Mammary epithelial cell (primary cell): ENCODE measurements around the gene CSMD2.

Experiments used
- CTCF ChIP-seq, 2 donors: IDR thresholded peaks in 1 of 2; conservative IDR thresholded peaks in 1 of 2; 2 replicates each; pipeline ENCODE4 v1.5.1; 2011 to 2012; ENCODE audit warnings: inconsistent platforms in 2 of 2, low read length in 2 of 2, mild to moderate bottlenecking in 2 of 2, control low read depth in 1 of 2, low read depth in 1 of 2; ENCODE audit not compliant: insufficient read depth in 1 of 2; ENCODE audit errors: extremely low read depth in 1 of 2
- EZH2 ChIP-seq: IDR thresholded peaks from 2 replicates; pipeline ENCODE4 v1.6.1; 2012; ENCODE audit warnings: low read length, inconsistent platforms, borderline replicate concordance

GRCh38 chr1:33721301-33721815 lies 443.7 kb downstream of the CSMD2 start:
- TF ChIP-seq CTCF (conservative IDR thresholded peaks at IDR 0.05 in 1 of 2, IDR thresholded peaks at IDR 0.05 in 1 of 2; ENCODE audit: extremely low read depth in 1 of 2, insufficient read depth in 1 of 2, low read depth in 1 of 2, low read length in 2 of 2) (no peak), EZH2 (no peak)
